Loucy (cell line): ENCODE data around the gene PTGFRN.

Experiments
- H2AFZ ChIP-seq: fragments of 200-600 bp; sonication (generic); 2 replicates; pipeline ENCODE4 v1.6.0; 2016; ENCODE audit warnings: antibody characterized with exemption, mild to moderate bottlenecking, low read length, moderate library complexity
- H3F3A ChIP-seq: fragments of 200-600 bp; 2 replicates; pipeline ENCODE4 v1.6.0; 2016; ENCODE audit warnings: antibody characterized with exemption, low read depth, mild to moderate bottlenecking
- H3K27me3 ChIP-seq: fragments of 200-600 bp; sonication (generic); 2 replicates; pipeline ENCODE4 v1.6.1; 2014; ENCODE audit warnings: low read length, mild to moderate bottlenecking; ENCODE audit not compliant: insufficient read depth, poor library complexity, severe bottlenecking
- H3K36me3 ChIP-seq: fragments of 200-600 bp; sonication (generic); 2 replicates; pipeline ENCODE4 v1.6.1; 2016; ENCODE audit warnings: low read length; ENCODE audit not compliant: insufficient read depth
- H3K4me1 ChIP-seq: fragments of 200-600 bp; sonication (generic); 2 replicates; pipeline ENCODE4 v1.5.1; 2014; ENCODE audit warnings: low read length, mild to moderate bottlenecking; ENCODE audit not compliant: insufficient read depth, poor library complexity, severe bottlenecking
- H3K4me2 ChIP-seq: fragments of 200-600 bp; sonication (generic); 2 replicates; pipeline ENCODE4 v1.6.0; 2014; ENCODE audit warnings: antibody characterized with exemption, low read length, low read depth, mild to moderate bottlenecking; ENCODE audit not compliant: poor library complexity, severe bottlenecking
- H3K4me3 ChIP-seq: fragments of 200-600 bp; sonication (generic); 2 replicates; pipeline ENCODE4 v1.5.1; 2014; ENCODE audit warnings: low read length, mild to moderate bottlenecking, mixed read lengths; ENCODE audit not compliant: poor library complexity, severe bottlenecking
- H3K79me2 ChIP-seq: fragments of 200-600 bp; sonication (generic); 2 replicates; pipeline ENCODE4 v1.6.1; 2014; ENCODE audit warnings: low read length; ENCODE audit not compliant: insufficient read depth
- H3K9ac ChIP-seq: fragments of 200-600 bp; sonication (generic); 2 replicates; pipeline ENCODE4 v1.6.0; 2014; ENCODE audit warnings: mild to moderate bottlenecking, low read depth, low read length, moderate library complexity; ENCODE audit not compliant: poor library complexity, severe bottlenecking
- H3K9me2 ChIP-seq: fragments of 200-600 bp; sonication (generic); replicated peaks from 2 replicates; pipeline ENCODE4 v1.6.1; 2016; ENCODE audit warnings: low read depth, low read length, mixed read lengths
- H3K9me3 ChIP-seq: fragments of 200-600 bp; sonication (generic); 2 replicates; pipeline ENCODE4 v1.6.1; 2014; ENCODE audit warnings: mild to moderate bottlenecking, antibody characterized with exemption, low read length, low read depth; ENCODE audit not compliant: insufficient read depth
- H4K20me1 ChIP-seq: fragments of 200-600 bp; sonication (generic); 2 replicates; pipeline ENCODE4 v1.6.0; 2014; ENCODE audit warnings: antibody characterized with exemption, low read length, mild to moderate bottlenecking; ENCODE audit not compliant: insufficient read depth, poor library complexity, severe bottlenecking
- EZH2phosphoT487 ChIP-seq: fragments of 200-600 bp; IDR thresholded peaks from 2 replicates; pipeline ENCODE4 v1.6.1; 2018; ENCODE audit warnings: antibody characterized with exemption, mild to moderate bottlenecking, moderate library complexity, borderline replicate concordance
- TF ChIP-seq, protein P1 (sequence below): fragments of 200-600 bp; sonication (generic); conservative IDR thresholded peaks from 2 replicates; pipeline ENCODE4 v1.5.1; 2014; ENCODE audit warnings: mild to moderate bottlenecking, antibody characterized with exemption, low read length

PTGFRN gene

GRCh38 chr1:116915086-116915661, 5.5 kb downstream of the PTGFRN start:
- TF ChIP-seq EZH2phosphoT487, result no peak
- TF ChIP-seq, protein P1, sequence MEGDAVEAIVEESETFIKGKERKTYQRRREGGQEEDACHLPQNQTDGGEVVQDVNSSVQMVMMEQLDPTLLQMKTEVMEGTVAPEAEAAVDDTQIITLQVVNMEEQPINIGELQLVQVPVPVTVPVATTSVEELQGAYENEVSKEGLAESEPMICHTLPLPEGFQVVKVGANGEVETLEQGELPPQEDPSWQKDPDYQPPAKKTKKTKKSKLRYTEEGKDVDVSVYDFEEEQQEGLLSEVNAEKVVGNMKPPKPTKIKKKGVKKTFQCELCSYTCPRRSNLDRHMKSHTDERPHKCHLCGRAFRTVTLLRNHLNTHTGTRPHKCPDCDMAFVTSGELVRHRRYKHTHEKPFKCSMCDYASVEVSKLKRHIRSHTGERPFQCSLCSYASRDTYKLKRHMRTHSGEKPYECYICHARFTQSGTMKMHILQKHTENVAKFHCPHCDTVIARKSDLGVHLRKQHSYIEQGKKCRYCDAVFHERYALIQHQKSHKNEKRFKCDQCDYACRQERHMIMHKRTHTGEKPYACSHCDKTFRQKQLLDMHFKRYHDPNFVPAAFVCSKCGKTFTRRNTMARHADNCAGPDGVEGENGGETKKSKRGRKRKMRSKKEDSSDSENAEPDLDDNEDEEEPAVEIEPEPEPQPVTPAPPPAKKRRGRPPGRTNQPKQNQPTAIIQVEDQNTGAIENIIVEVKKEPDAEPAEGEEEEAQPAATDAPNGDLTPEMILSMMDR, result no peak
- H3K36me3 ChIP-seq, result no peaks in the 10 kb centered on the region
- no peaks in the 10 kb centered on the region for H3K27me3 ChIP-seq
- H3K4me1 ChIP-seq, result no peaks in the 10 kb centered on the region
- no peaks in the 10 kb centered on the region for H3K79me2 ChIP-seq
- no peaks in the 10 kb centered on the region for H3K9me3 ChIP-seq
- no peak overlapping the region for H3K4me2 ChIP-seq
- no peaks in the 10 kb centered on the region for H4K20me1 ChIP-seq
- no peak overlapping the region for H3K9ac ChIP-seq
- H3K9me2 ChIP-seq, result no peaks in the 10 kb centered on the region
- H3F3A ChIP-seq, result no peaks in the 10 kb centered on the region
- H3K4me3 ChIP-seq, result no peak overlapping the region
- H2AFZ ChIP-seq, result no peak overlapping the region

- Histone ChIP-seq H3K9me3 (no peaks in the 10 kb centered on the region), H3K4me2 (no peak overlapping the region), H4K20me1 (no peaks in the 10 kb centered on the region), H3K36me3 (no peaks in the 10 kb centered on the region), H3K27me3 (no peaks in the 10 kb centered on the region), H3K9ac (no peak overlapping the region), H3K4me1 (no peaks in the 10 kb centered on the region), H3K4me3 (no peak overlapping the region), H3K79me2 (no peaks in the 10 kb centered on the region), H3K9me2 (no peaks in the 10 kb centered on the region), H2AFZ (no peak overlapping the region), H3F3A (no peaks in the 10 kb centered on the region)
- no peak for TF ChIP-seq EZH2phosphoT487
- TF ChIP-seq, protein P1, result no peak
These were observed 6.3 kb downstream of the PTGFRN start for GRCh38 chr1:116916002-116916401.

DNA sequence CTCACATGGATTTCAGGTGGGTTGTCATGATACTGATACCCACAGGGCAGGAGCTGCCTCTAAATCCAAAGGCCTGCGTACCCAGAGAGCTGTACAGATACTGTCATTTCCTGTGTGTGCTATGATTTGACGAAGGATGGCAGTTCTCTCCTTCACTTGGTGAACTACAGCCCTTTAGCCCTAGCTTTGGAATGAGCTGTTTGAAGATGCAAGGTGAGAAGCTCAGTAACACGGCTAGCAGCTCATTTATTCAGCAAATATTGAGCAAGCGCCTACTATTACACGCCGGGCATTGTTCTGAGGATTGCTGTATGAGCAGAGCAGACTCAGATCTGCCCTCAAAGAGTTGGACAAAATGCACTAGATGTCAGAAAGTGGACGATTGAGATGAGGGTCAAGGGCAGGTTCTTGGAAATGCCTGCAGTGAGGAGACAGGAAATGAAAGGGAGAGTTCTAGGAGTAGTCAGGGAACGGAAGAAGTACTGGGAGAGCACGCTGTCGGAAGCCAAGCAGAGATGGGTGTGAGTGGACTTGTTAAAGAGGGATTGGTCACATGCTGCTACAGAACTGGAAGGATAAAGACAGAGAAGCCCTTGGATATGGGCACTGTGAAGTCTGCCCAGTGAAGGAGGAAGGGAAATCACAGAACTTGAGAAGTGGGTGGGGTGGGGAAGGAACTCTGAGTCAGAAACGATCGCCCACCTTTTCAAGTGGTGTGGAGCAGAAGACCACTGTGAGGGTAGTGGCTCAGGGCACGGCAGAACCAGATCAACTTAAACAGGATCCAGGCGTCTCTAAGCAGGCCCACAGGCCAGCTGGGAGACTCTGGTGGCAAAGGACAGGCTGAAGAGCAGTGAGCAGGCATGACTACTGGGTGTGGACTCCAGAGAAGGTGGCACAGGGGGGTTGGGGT, 7.1 kb downstream of the PTGFRN start:
- H3K36me3 ChIP-seq, result no peaks in the 10 kb centered on the region
- no peaks in the 10 kb centered on the region for H3K4me1 ChIP-seq
- H3K4me3 ChIP-seq, result no peak overlapping the region
- H3K4me2 ChIP-seq, result no peak overlapping the region
- H3K27me3 ChIP-seq, result no peaks in the 10 kb centered on the region
- TF ChIP-seq EZH2phosphoT487, result no peak
- TF ChIP-seq, protein P1, result no peak
- no peak overlapping the region for H3K9ac ChIP-seq
- H4K20me1 ChIP-seq, result no peaks in the 10 kb centered on the region
- no peaks in the 10 kb centered on the region for H3F3A ChIP-seq
- no peaks in the 10 kb centered on the region for H3K9me2 ChIP-seq
- no peak overlapping the region for H2AFZ ChIP-seq
- no peaks in the 10 kb centered on the region for H3K9me3 ChIP-seq
- no peaks in the 10 kb centered on the region for H3K79me2 ChIP-seq
